Epithelial cell of proximal tubule (primary cell): ENCODE results near the gene NRN1L. TPM values are rescaled to one million over a fixed set of nuclear protein-coding genes. Genes with fewer than 3 reads are reported as not detected.
A peak's percentile ranks its signal among the peaks of the same experiment; 100 is the strongest.

Experiments
- DNase-seq: peaks from one replicate; pipeline ENCODE4 v3.0.0-alpha.2; 2011; ENCODE audit warnings: low read depth
- H3K4me3 ChIP-seq: 2 replicates; pipeline ENCODE4 v1.5.1; 2011; ENCODE audit warnings: low read depth, mild to moderate bottlenecking, low read length
- total RNA-seq: library from RNA; depleted of rRNA; stranded (reverse); fragments of >200 nt; gene quantifications from 2 replicates; pipeline ENCODE4 v1.2.3, GENCODE V29; 2015
- TF ChIP-seq, protein P1 (sequence below): conservative IDR thresholded peaks from 2 replicates; pipeline ENCODE4 v1.5.1; 2012; ENCODE audit warnings: low read depth, mild to moderate bottlenecking, low read length

Gene NRN1L
- total RNA-seq, 1 donor from 2014 or later, result 0.46 TPM

DNA sequence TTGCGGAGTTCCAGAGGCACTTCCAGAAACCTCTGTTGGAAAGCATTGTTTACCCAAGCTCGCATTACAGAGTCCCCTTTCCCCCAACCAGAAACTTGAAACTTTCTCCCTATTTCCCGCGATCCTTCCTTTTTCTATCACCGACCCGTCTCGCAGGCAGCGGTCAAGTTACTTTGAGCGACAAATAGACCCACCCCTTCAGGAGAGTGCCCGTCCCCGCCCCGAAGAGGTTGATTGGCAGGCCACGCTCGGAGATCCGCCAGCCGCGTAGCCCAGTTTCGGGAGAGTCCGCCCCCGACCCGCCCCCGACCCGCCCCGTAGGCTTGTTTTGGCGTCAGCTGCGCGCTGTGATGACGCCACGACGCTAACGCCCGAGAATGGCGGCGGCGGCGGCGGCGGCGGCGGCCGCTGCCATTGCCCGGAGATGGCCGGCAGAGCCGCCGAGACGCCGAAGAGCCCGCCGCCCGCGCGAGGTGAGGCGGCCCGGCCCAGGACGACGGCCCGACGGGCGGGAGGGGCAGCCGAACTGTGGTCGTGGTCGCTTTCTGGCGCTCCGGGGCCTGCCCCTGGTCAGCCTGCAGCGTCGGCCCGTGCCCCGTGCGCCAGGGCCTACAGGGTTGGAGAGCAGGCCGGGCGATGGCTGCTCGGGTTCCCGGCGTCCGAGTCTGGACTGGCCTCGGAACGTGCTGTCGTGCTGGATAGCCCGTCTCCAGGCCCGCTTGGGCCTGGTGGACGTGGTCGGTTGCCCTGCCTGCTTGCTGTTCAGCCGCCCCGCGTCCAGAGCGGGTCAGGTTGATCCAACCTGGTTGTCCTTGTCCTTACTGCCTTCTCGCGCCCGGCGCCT lies 8.4 kb downstream of the NRN1L start, which contains the start of gene PSKH1:
Gene PSKH1, plus strand, starts transcription at position 356 of the 844 bp plus-strand sequence. CDS start 15,496 bp downstream, outside the sequence.
- TF ChIP-seq, protein P1, sequence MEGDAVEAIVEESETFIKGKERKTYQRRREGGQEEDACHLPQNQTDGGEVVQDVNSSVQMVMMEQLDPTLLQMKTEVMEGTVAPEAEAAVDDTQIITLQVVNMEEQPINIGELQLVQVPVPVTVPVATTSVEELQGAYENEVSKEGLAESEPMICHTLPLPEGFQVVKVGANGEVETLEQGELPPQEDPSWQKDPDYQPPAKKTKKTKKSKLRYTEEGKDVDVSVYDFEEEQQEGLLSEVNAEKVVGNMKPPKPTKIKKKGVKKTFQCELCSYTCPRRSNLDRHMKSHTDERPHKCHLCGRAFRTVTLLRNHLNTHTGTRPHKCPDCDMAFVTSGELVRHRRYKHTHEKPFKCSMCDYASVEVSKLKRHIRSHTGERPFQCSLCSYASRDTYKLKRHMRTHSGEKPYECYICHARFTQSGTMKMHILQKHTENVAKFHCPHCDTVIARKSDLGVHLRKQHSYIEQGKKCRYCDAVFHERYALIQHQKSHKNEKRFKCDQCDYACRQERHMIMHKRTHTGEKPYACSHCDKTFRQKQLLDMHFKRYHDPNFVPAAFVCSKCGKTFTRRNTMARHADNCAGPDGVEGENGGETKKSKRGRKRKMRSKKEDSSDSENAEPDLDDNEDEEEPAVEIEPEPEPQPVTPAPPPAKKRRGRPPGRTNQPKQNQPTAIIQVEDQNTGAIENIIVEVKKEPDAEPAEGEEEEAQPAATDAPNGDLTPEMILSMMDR, result no peak
- no peak for DNase-seq
- peak within 1 kb of the TSS; percentile 98 for H3K4me3 ChIP-seq

DNA sequence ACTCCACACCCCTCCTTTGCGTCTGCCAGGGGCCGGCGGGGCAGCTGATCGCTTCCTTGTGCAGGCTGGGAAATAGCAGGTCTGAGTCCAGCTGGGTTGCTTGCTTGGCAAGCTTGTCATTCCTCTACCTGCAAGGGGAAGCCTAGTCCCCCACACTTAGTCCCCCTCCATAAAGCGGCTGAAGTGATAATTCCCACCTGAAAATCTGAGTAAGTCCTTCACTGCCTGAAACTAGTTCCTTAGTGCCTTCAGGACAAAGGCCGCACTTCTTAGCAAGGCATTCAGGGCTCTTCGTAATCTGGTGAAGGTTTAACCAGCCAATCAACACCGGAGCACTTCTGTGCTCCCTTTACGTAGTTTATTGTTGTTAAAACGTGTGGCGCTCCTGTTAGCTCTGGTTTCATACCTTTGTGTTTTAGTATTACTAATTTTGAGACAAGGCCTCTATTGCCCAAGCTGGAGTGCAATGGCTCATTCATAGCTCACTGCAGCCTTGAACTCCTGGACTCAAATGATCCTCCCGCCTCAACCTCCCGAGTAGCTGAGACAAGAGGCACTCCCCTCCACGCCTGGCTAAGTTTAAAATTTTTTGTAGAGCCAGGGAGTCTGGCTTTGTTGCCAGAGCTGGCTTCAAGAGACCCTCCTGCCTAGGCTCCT lies 9.2 kb downstream of the NRN1L start:
- DNase-seq, result no peak
- TF ChIP-seq, protein P1, result no peak

DNA sequence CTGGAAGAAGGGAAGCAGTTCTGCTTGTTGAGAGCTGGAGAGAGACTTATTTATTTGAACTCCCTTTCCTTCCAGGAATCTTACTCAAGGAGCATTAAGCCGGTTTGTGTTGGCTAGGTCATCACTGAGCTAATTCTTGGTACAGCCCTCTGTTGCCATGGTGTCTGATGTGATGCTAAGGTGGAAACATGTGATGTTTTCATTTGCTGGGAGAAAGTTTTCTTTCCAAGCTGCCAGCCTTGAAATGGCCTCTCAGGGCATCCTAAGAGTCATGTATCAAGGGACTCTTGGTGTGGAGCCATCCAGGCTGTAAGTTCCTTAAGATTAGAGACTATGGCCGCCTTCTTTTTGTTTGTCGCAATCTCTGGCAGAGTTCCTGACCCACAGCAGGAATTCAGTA lies 12.5 kb downstream of the NRN1L start:
- H3K4me3 ChIP-seq, result no peak overlapping the region
- no peak for DNase-seq
- TF ChIP-seq, protein P1, result no peak

More for the DNA sequence above, 9.2 kb downstream of the NRN1L start:
- H3K4me3 ChIP-seq, result peak overlapping the region; percentile 98

DNA sequence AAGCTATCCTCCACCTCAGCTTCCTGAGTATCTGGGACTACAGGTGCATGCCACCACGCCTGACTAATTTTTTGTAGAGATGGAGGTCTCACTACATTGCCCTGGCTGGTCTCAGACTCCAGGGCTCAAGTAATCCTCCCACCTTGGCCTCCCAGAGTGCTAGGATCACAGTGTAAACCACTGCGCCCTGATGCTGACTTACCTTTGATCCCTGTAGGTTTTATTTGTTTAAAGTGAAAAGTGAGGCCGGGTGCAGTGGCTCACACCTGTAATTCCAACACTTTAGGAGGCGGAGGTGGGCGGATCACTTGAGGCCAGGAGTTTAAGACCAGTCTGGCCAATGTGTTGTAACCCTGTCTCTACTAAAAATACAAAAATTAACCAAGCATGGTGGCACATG lies 17.0 kb downstream of the NRN1L start:
- H3K4me3 ChIP-seq, result no peak overlapping the region
- no peak for DNase-seq
- TF ChIP-seq, protein P1, result no peak

DNA sequence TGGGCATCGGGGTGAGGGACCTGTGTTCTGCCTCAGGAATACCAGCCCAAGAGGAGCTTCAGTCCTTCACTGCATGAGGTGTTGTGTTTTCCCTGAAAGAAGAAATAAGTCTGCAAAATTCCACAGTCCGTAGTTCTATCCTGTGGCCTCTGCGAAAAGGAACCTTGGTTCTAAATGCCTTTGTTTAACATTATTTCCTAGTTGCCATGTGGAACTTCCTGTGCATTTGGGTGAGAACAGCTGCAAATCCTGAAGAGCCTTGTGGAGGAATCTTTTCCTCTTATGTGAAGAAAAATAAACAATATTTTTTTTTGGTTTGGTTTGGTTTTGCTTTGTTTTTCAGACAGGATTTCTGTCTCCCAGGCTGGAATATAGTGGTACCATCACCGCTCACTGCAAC lies 18.1 kb downstream of the NRN1L start:
- DNase-seq, result no peak
- H3K4me3 ChIP-seq, result no peak overlapping the region
- TF ChIP-seq, protein P1, result no peak

DNA sequence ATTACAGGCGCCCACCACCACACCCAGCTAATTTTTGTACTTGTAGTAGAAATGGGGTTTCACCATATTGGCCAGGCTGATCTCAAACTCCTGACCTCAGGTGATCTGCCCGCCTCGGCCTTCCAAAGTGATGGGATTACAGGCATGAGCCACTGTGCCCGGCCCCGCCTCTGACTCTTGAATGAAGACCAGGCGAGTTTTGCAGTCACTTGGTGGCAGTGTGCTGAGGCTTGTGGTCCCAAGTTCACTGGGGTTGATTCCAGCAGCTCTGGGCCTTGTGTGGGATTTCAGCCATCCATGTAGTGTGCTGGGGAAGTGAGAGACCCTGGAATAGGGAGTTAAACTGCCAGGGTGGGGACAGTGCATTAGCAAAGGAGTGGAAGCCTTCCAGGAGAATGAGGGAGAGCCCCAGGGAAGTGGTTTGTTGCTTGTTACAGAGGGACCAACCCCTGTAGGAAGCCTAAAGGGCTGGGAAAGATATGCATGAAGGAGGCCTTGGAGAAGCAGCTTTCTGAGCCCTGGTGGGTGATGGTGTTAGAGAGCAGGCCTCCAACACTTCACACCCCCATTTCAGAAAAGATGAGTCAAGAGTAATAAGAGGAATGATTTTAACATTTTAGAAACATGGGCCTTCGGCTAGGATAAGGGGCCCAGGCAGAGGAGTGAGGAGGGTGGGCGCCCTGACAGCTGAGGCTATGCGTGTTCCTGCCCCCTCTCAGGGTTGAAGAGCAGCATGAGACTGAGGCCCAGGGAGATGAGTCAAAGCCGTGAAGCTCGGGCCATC lies 22.9 kb downstream of the NRN1L start:
- no peak overlapping the region for H3K4me3 ChIP-seq
- DNase-seq, result no peak
- TF ChIP-seq, protein P1, result no peak
